GM18499 (cell line): ENCODE results near the gene UPP1.

Experiments used
- ATAC-seq: cut with Tn5 transposase; IDR thresholded peaks from one replicate; pipeline ENCODE4 v1.9.1; 2021; ENCODE audit warnings: moderate number of reproducible peaks; ENCODE audit not compliant: insufficient read depth, unreplicated experiment

Gene UPP1

GRCh38 chr7:48148311-48148710 is 59.2 kb downstream of the UPP1 start:
- no peak for ATAC-seq

GRCh38 chr7:48149058-48149457 is 60.0 kb downstream of the UPP1 start:
- ATAC-seq: no peak

GRCh38 chr7:48150086-48150485 is 61.0 kb downstream of the UPP1 start:
- no peak for ATAC-seq

- no peak for ATAC-seq
These were observed 65.8 kb downstream of the UPP1 start for GRCh38 chr7:48154792-48155413.
